Measurements from ENCODE around the gene GNPNAT1.

DNA sequence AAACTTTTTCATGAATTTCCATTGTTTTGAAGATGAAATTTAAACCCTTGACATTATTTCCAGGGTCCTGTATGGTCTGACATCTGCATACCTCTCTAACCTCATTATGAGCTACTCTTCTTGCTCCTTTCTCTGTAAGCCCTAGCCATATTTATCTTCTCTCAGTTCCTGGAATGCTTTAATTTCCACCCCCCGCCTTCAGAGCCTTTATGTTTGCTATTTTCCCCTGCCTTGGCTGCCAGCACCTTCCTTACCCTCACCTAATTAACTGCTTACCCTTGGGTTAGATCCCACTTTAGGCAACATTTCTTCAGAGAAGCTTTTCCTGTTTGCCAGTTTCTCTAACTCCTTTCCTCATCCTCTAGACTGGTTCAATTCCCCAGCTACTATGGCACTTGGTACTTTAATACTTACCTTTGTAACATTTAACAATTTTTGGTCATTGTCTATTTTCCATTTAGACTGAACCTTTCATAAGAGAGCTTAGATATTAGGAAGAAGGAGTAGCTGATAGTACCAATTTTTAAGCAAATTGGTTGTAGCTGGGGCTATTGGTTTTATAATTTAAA lies 55.4 kb downstream of the GNPNAT1 start:
- no peak for TF ChIP-seq CTCF (IDR thresholded peaks at IDR 0.05; ENCODE audit: poor library complexity, severe bottlenecking)
- TF ChIP-seq EZH2 (IDR thresholded peaks at IDR 0.05; ENCODE audit: borderline replicate concordance, insufficient read depth, low read length, poor library complexity, severe bottlenecking), result no peak
- no peak for TF ChIP-seq RAD21 (conservative IDR thresholded peaks at IDR 0.05)
- TF ChIP-seq POLR2AphosphoS5 (IDR thresholded peaks at IDR 0.05), result no peak
- TF ChIP-seq MXI1 (conservative IDR thresholded peaks at IDR 0.05; ENCODE audit: poor library complexity, severe bottlenecking), result no peak
- TF ChIP-seq, protein P1, sequence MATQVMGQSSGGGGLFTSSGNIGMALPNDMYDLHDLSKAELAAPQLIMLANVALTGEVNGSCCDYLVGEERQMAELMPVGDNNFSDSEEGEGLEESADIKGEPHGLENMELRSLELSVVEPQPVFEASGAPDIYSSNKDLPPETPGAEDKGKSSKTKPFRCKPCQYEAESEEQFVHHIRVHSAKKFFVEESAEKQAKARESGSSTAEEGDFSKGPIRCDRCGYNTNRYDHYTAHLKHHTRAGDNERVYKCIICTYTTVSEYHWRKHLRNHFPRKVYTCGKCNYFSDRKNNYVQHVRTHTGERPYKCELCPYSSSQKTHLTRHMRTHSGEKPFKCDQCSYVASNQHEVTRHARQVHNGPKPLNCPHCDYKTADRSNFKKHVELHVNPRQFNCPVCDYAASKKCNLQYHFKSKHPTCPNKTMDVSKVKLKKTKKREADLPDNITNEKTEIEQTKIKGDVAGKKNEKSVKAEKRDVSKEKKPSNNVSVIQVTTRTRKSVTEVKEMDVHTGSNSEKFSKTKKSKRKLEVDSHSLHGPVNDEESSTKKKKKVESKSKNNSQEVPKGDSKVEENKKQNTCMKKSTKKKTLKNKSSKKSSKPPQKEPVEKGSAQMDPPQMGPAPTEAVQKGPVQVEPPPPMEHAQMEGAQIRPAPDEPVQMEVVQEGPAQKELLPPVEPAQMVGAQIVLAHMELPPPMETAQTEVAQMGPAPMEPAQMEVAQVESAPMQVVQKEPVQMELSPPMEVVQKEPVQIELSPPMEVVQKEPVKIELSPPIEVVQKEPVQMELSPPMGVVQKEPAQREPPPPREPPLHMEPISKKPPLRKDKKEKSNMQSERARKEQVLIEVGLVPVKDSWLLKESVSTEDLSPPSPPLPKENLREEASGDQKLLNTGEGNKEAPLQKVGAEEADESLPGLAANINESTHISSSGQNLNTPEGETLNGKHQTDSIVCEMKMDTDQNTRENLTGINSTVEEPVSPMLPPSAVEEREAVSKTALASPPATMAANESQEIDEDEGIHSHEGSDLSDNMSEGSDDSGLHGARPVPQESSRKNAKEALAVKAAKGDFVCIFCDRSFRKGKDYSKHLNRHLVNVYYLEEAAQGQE (IDR thresholded peaks at IDR 0.05; ENCODE audit: borderline replicate concordance), result no peak
- TF ChIP-seq SMC3 (conservative IDR thresholded peaks at IDR 0.05; ENCODE audit: poor library complexity), result no peak
- TF ChIP-seq TAF1 (IDR thresholded peaks at IDR 0.05; ENCODE audit: low read depth), result no peak

Measured in neural cell (in vitro differentiated cells).